Transverse colon (tissue), 4 donors: ENCODE data around the gene STX12. TPM values are rescaled to one million over a fixed set of nuclear protein-coding genes. Genes with fewer than 3 reads are reported as not detected.
"Not testable (repeated sequence)": the region's sequence is repeated elsewhere in the genome, so short reads cannot be mapped to it uniquely, and the experiment has no call there.

Source experiments
- DNase-seq: peaks from one replicate; pipeline ENCODE4 v3.0.0-alpha.2; 2019
- H3K27ac ChIP-seq, 4 donors: fragments of 200-600 bp; sonication (generic); 2 replicates each; pipeline ENCODE4 v1.5.1; 2016 to 2018; ENCODE audit warnings: inconsistent platforms in 4 of 4
- H3K27me3 ChIP-seq: fragments of 200-600 bp; sonication (generic); 2 replicates; pipeline ENCODE4 v1.5.1; 2017; ENCODE audit warnings: inconsistent platforms
- H3K36me3 ChIP-seq, 4 donors: fragments of 200-600 bp; sonication (generic); 2 replicates each; pipeline ENCODE4 v1.5.1; 2017 to 2019; ENCODE audit warnings: inconsistent platforms in 4 of 4
- H3K4me1 ChIP-seq, 4 donors: fragments of 200-600 bp; sonication (generic); 2 replicates each; pipeline ENCODE4 v1.5.1; 2017 to 2020; ENCODE audit warnings: inconsistent platforms in 4 of 4
- H3K4me3 ChIP-seq, 4 donors: fragments of 200-600 bp; sonication (generic); 1 replicate in 1 of 4; 2 replicates in 3 of 4; pipeline versions ENCODE4 v1.5.1 to v1.6.1; 2017 to 2019; ENCODE audit warnings: inconsistent platforms in 4 of 4
- H3K9me3 ChIP-seq, 2 donors: fragments of 200-600 bp; sonication (generic); 2 replicates each; pipeline ENCODE4 v1.5.1; 2017 to 2019; ENCODE audit warnings: inconsistent platforms in 2 of 2
- EP300 ChIP-seq: sonication (generic); formaldehyde crosslinking; IDR thresholded peaks from one replicate; pipeline ENCODE4 v1.6.1; 2017; ENCODE audit warnings: antibody characterized with exemption, low read depth
- POLR2A ChIP-seq: fragments of 450-650 bp; IDR thresholded peaks from one replicate; pipeline ENCODE4 v1.6.1; 2016; ENCODE audit warnings: antibody characterized with exemption, mild to moderate bottlenecking, moderate library complexity
- POLR2AphosphoS5 ChIP-seq, 3 donors: sonication (generic); formaldehyde crosslinking; IDR thresholded peaks; one replicate each; pipeline ENCODE4 v1.6.1; 2016; ENCODE audit warnings: antibody characterized with exemption in 3 of 3
- WGBS, 2 donors: methylation state at CpG; one replicate each; pipeline ENCODE4 v1.1.5; 2018; ENCODE audit warnings: low coverage in 1 of 2; 5-methylcytosine and 5-hydroxymethylcytosine counted together
- in situ Hi-C, 4 donors: fragments of 200-750 bp; cut with MboI; loops; one replicate each; pipeline versions ENCODE4 v1.15.0 to v1.15.1; 2017; ENCODE audit warnings: low sequenced_read_pairs in 3 of 4, low pct_ligation_motif_present in 1 of 4, low pct_unique_long_range_greater_than_20kb in 1 of 4
- intact Hi-C: fragments of 100-400 bp; cut with DNase I; formaldehyde crosslinking; loops from one replicate; pipeline ENCODE4 v1.15.1; 2023; ENCODE audit warnings: low total_unique reads
- total RNA-seq, 4 donors: library from RNA; depleted of rRNA; stranded (reverse); fragments of >200 nt; gene quantifications; one replicate each; pipeline ENCODE4 v1.1.0, GENCODE V29; 2016
- TF ChIP-seq, protein P1 (sequence below), 5 experiments: fragments of 200-600 bp in 3 of 5; fragments of 450-650 bp in 2 of 5; sonication (generic) in 3 of 5; IDR thresholded peaks; 1 replicate in 2 of 5; 2 replicates in 3 of 5; pipeline ENCODE4 v1.5.1; 2016 to 2017; ENCODE audit warnings: antibody characterized with exemption in 5 of 5, inconsistent platforms in 3 of 5, mild to moderate bottlenecking in 2 of 5, moderate library complexity in 1 of 5

The STX12 gene
- total RNA-seq, 4 donors from 2014 or later, result 11.3 to 65.3 (median 47.6) TPM

DNA sequence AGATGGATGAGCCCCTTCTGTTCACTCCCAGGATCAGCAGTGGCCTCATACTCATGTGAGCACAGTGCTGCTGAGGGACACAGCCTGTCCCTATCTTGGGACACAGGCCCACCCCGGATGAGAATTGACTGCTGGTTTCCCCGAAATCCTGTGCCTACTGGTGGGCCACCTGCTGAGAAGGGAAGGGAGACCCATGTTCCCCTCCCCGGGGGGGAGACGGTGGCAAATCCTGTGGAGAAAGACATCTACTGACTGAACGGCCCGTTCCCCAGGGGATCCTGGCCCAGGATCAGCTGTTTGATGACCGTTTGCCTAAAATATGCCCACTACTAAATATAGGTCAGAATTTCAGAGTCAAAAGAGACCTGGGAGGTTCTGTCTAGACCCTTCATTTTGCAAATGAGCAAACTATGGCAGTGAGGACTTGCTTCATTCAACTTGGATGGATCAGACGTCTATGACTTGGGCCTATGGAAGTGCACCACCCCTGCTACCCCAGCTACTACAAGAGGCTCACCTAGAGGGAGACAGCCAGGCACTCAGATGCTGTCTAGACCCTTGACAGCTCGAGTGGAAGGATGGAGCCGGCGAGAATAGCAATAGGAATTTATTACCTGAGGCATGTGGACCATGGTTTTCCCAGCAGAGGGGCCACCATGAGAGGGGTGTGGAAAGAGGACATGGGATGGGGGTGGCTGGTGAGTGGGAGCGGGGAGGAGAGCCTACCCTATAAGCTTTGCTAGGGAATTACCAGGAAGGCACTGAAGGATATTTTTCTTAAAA, 83.7 kb downstream of the STX12 start:
- peaks cover 0 to 2% (median under 1%) of the 10 kb centered on the region in 4 donors for H3K36me3 ChIP-seq
- H3K4me1 ChIP-seq, result peaks cover 0 to 7% (median 2%) of the 10 kb centered on the region in 4 donors
- 79 to 82% methylated on average over 3 to 12 of the region's 12 CpGs for WGBS, 2 donors
- intact Hi-C loops (loop anchor here (10.0 kb wide), 1 partner anchor 1848 kb away; no protein-coding TSS in a partner anchor), in situ Hi-C loops (loop anchor here in 3 of 4 donors (5.0 to 25.0 kb wide), 3 partner anchors 121 to 356 kb away; no protein-coding TSS in a partner anchor)
- no peaks in the 10 kb centered on the region for H3K27me3 ChIP-seq
- H3K9me3 ChIP-seq, result no peaks in the 10 kb centered on the region
- no peak overlapping the region for H3K4me3 ChIP-seq
- TF ChIP-seq EP300 (no peak), POLR2A (no peak), POLR2AphosphoS5 (IDR thresholded peaks at IDR 0.05) (no peak)
- TF ChIP-seq, protein P1, sequence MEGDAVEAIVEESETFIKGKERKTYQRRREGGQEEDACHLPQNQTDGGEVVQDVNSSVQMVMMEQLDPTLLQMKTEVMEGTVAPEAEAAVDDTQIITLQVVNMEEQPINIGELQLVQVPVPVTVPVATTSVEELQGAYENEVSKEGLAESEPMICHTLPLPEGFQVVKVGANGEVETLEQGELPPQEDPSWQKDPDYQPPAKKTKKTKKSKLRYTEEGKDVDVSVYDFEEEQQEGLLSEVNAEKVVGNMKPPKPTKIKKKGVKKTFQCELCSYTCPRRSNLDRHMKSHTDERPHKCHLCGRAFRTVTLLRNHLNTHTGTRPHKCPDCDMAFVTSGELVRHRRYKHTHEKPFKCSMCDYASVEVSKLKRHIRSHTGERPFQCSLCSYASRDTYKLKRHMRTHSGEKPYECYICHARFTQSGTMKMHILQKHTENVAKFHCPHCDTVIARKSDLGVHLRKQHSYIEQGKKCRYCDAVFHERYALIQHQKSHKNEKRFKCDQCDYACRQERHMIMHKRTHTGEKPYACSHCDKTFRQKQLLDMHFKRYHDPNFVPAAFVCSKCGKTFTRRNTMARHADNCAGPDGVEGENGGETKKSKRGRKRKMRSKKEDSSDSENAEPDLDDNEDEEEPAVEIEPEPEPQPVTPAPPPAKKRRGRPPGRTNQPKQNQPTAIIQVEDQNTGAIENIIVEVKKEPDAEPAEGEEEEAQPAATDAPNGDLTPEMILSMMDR (IDR thresholded peaks at IDR 0.05), result no peak
- DNase-seq, result no peak
- no peak overlapping the region for H3K27ac ChIP-seq

DNA sequence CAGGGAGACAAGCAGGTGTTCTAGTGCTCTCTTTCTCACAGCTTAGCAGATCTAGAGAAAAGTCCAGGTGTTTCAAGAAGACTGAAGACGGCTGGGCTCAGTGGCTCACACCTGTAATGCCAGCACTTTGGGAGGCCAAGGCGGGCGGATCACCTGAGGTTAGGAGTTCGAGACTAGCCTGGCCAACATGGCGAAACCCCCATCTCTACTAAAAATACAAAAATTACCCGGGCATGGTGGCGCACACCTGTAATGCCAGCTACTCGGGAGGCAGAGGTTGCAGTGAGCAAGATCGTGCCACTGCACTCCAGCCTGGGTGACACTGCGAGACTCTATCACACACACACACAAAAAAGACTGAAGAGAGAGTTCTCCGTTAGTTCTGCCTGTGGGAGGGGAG, 84.5 kb downstream of the STX12 start:
- WGBS, 2 donors, result 69 to 77% methylated on average over 8 to 11 of the region's 11 CpGs
- not testable (repeated sequence) for H3K27me3 ChIP-seq, H3K9me3 ChIP-seq, H3K4me1 ChIP-seq, DNase-seq, H3K4me3 ChIP-seq, H3K36me3 ChIP-seq, H3K27ac ChIP-seq
- intact Hi-C loops (loop anchor here (10.0 kb wide), 1 partner anchor 1847 kb away; no protein-coding TSS in a partner anchor), in situ Hi-C loops (loop anchor here in 3 of 4 donors (5.0 to 25.0 kb wide), 3 partner anchors 120 to 355 kb away; no protein-coding TSS in a partner anchor)

DNA sequence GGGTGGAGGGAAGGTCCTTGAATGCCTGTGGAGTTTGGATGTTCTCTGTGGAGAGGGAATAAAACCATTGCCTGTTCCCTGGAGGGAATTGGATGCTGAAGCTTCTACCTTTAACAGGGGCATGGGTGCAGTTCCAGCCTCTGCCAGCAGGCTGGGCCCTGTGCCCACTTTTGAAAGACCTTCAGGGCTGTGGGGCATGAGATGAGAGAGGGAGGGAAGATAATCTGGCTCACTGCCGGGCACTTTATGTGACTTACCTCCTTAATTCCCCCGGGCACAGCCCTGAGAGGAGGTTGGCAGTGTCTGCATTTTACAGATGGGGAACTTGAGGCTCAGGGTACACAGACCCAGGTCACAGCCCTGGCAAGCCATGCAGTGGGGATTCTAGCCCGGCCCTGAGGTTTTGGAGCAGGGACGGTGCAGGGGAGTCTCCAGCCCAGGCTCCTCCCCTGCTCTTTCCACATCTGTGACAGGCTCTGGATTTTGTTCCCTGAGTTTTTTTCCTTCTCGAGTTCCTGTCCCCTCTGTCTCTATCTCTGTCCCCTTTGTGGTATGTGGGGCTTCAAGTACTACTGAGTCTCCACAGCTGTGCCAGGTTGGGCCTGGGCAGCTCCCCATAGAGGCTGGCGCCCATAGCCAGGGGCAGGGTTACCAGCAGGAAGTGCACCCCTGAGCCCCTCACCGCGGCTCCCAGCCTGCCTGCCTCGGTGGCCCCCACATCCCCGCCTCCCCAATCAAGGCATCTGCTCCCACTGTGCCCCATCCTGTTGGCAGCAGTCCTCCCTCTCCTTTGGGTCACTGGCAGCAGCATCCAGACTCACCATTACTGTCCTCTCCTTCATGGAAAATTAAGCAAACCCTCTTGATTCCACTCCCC, 85.3 kb downstream of the STX12 start:
- intact Hi-C loops (loop anchor here (10.0 kb wide), 1 partner anchor 1846 kb away; no protein-coding TSS in a partner anchor), in situ Hi-C loops (loop anchor here in 3 of 4 donors (5.0 to 25.0 kb wide), 3 partner anchors 119 to 354 kb away; no protein-coding TSS in a partner anchor)
- TF ChIP-seq, protein P1 (IDR thresholded peaks at IDR 0.05), result peak; percentile 94 to 97 (median 96)
- no peak for TF ChIP-seq POLR2AphosphoS5 (IDR thresholded peaks at IDR 0.05)
- peaks cover 0 to 7% (median 2%) of the 10 kb centered on the region in 4 donors for H3K4me1 ChIP-seq
- H3K36me3 ChIP-seq, result no peaks in the 10 kb centered on the region
- H3K9me3 ChIP-seq, result no peaks in the 10 kb centered on the region
- H3K4me3 ChIP-seq, result peak overlapping the region in 1 of 4 donors; percentile 19
- H3K27ac ChIP-seq, result peak overlapping the region in 2 of 4 donors; percentile 17 to 37
- no peaks in the 10 kb centered on the region for H3K27me3 ChIP-seq
- peak; percentile 91 for DNase-seq
- 26 to 78% methylated on average over 5 to 10 of the region's 10 CpGs for WGBS, 2 donors

DNA sequence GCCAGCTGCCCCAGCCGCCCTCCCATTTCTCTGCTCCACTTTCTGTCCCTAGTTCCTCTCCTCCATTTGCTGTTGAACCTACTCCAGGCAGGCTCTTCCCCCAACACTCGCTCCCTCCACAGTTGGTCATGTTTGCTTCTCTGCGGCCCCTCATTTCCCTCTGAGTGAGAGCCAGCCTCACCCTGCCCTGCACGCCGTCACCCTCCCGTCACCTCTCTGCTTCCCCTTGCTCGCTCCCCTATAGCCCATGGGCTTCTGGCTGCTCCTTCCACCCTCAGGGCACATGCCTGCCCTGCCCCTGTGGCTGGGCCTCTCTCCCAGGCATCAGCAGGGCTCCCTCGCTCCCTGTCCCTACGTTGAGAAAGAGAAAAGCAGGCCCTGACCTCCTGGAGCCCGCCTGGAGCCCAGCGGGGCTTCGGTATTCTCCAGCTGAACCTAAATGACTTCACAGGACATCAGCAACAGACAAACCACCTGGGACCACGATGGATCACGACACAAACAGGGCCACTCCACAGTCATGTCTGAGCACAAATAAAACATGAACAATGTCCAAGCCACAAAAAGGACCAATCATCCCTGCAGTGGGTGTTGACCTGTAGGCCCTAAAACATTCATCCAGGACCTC, 86.0 kb downstream of the STX12 start:
- Histone ChIP-seq H3K36me3 (no peaks in the 10 kb centered on the region), H3K4me1 (peaks cover 0 to 7% (median 2%) of the 10 kb centered on the region in 4 donors), H3K27me3 (no peaks in the 10 kb centered on the region), H3K9me3 (no peaks in the 10 kb centered on the region), H3K27ac (peak overlapping the region in 1 of 4 donors; percentile 37), H3K4me3 (no peak overlapping the region)
- intact Hi-C loops, result loop anchor here (10.0 kb wide), 1 partner anchor 1846 kb away; no protein-coding TSS in a partner anchor
- in situ Hi-C loops, result loop anchor here in 3 of 4 donors (5.0 to 25.0 kb wide), 3 partner anchors 118 to 353 kb away; no protein-coding TSS in a partner anchor
- 86 to 93% methylated on average over 4 to 14 of the region's 14 CpGs for WGBS, 2 donors
- TF ChIP-seq, protein P1 (IDR thresholded peaks at IDR 0.05), result no peak
- TF ChIP-seq EP300 (no peak), POLR2AphosphoS5 (IDR thresholded peaks at IDR 0.05) (no peak), POLR2A (no peak)
- no peak for DNase-seq
